Measurements from ENCODE around the gene FERMT2. TPM values are rescaled to one million over a fixed set of nuclear protein-coding genes. Genes with fewer than 3 reads are reported as not detected.

The FERMT2 gene
- total RNA-seq, 4 donors from 2014 or later: 38.6 to 186 (median 62.7) TPM

DNA sequence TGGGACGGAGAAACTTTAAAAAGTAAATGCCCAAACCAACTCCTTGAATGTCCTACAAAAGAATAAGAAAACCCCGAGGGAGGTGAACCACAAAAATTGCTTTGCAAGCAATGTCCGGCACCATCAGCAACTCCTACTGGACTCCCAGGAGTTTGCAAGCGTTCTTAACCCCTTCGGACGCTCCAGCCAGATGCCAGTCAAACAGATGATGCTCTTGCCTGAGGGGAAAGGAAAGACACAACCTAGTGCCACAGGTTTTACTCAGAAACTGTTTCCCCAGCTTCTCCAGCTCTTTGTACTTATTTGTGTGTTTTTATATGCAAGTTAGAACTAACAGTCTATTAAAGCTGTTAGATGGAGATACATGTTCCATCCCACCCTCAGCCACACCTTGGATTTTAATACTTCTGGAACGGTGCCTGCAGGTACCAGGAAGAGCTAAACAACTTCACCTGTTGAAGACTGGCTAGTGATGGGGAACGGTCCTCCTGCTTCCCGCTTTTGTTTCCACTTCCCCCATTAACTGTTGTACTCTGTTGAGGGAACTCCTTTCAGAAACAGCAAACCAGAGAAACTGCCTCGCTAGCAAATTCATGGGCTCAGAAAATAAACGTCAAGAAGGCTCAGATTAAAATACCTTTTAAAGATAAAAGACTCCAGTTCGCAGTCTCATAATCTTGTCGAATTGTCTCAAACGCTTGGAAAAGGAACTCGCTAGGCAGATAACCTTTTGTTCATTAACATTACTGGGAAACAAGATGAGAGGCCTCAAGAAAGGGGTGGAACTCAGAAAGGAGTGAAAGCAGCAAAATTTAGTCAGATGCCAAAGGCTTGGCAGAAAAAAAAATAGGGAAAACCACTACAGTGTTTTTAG lies 1.1 kb upstream of the FERMT2 start:
- 4 to 8% methylated on average over 11 to 15 of the region's 15 CpGs for WGBS, 2 donors (ENCODE audit: low coverage in 1 of 2)
- peaks cover 0 to 31% (median 10%) of the 10 kb centered on the region in 4 donors for H3K4me1 ChIP-seq
- intact Hi-C loops (cut with DNase I; ENCODE audit: low total_unique reads): no loop called here
- H3K4me3 ChIP-seq: peak overlapping the region; percentile 60 to 82 (median 65)
- TF ChIP-seq POLR2A (IDR thresholded peaks at IDR 0.05): no peak
- TF ChIP-seq CTCF (IDR thresholded peaks at IDR 0.05): peak; percentile 19 to 37 (median 28)
- peak; percentile 18 for DNase-seq
- no peaks in the 10 kb centered on the region for H3K9me3 ChIP-seq
- H3K36me3 ChIP-seq: no peaks in the 10 kb centered on the region
- H3K27ac ChIP-seq: peak overlapping the region; percentile 94 to 96 (median 94)
- in situ Hi-C loops (cut with MboI; ENCODE audit: low pct_ligation_motif_present in 1 of 4, low pct_unique_long_range_greater_than_20kb in 1 of 4, low sequenced_read_pairs in 3 of 4): loop anchor here in 1 of 4 donors (10.0 kb wide), 1 partner anchor 127 kb away; no protein-coding TSS in a partner anchor
- H3K27me3 ChIP-seq: peaks cover 51% of the 10 kb centered on the region

- Histone ChIP-seq H3K36me3 (no peaks in the 10 kb centered on the region), H3K27me3 (peaks cover 54% of the 10 kb centered on the region), H3K4me3 (peak overlapping the region; percentile 60 to 96 (median 74)), H3K27ac (peak overlapping the region; percentile 94 to 96 (median 94)), H3K9me3 (no peaks in the 10 kb centered on the region), H3K4me1 (peaks cover 0 to 38% (median 10%) of the 10 kb centered on the region in 4 donors)
- 1% methylated on average over 42 of the region's 56 CpGs; no CpG with 5 or more reads in 1 of the 2 donors for WGBS, 2 donors (ENCODE audit: low coverage in 1 of 2)
- TF ChIP-seq EP300 (IDR thresholded peaks at IDR 0.05; ENCODE audit: low read depth) (no peak), POLR2A (IDR thresholded peaks at IDR 0.05) (no peak), POLR2AphosphoS5 (IDR thresholded peaks at IDR 0.05) (peak; percentile 2 to 71 (median 52))
- in situ Hi-C loops (cut with MboI; ENCODE audit: low pct_ligation_motif_present in 1 of 4, low pct_unique_long_range_greater_than_20kb in 1 of 4, low sequenced_read_pairs in 3 of 4) (loop anchor here in 1 of 4 donors (10.0 kb wide), 1 partner anchor 126 kb away; no protein-coding TSS in a partner anchor), intact Hi-C loops (cut with DNase I; ENCODE audit: low total_unique reads) (no loop called here)
- DNase-seq: peak; percentile 38
Observed at GRCh38 chr14:52950410-52950897, 396 bp downstream of the FERMT2 start.

DNA sequence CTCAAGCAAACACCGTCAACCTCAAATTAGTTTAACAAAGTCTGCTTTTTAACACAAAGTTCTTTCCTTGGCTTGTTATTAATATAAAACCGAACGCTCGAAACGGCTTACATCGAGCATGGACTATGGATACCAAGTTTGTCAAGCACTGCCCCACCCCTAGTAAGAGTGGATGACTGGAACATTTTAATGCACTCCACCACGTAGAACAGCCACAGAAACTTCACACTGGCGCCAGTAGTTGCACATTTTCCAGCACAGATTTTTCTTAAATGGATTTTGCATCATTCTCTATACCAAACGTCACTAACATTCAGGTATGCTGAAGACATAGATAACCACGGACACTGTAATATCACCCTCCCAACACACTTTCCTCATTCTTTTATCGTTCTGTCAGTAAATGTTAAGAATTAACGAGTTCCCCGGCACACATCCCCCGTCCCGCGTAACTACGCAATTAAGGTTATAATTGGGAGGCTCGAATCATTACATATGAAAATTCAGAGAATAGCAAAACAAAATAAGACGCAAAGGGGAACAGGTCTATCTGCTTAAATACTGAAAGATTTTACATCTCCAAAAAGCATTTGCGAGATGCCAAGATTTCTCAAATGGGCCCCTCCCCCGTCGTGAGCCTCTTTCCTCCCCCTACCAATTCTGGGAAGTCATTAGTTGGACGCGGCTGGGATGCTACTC lies 990 bp downstream of the FERMT2 start:
- peak overlapping the region; percentile 94 to 96 (median 94) for H3K27ac ChIP-seq
- 3 to 6% methylated on average over 19 to 24 of the region's 24 CpGs for WGBS, 2 donors (ENCODE audit: low coverage in 1 of 2)
- H3K36me3 ChIP-seq: no peaks in the 10 kb centered on the region
- H3K4me3 ChIP-seq: peak overlapping the region; percentile 60 to 96 (median 74)
- H3K27me3 ChIP-seq: peaks cover 54% of the 10 kb centered on the region
- DNase-seq: no peak
- H3K9me3 ChIP-seq: no peaks in the 10 kb centered on the region
- intact Hi-C loops (cut with DNase I; ENCODE audit: low total_unique reads) (no loop called here), in situ Hi-C loops (cut with MboI; ENCODE audit: low pct_ligation_motif_present in 1 of 4, low pct_unique_long_range_greater_than_20kb in 1 of 4, low sequenced_read_pairs in 3 of 4) (loop anchor here in 1 of 4 donors (10.0 kb wide), 1 partner anchor 125 kb away; no protein-coding TSS in a partner anchor)
- peaks cover 0 to 39% (median 10%) of the 10 kb centered on the region in 4 donors for H3K4me1 ChIP-seq
- peak; percentile 25 to 50 (median 47) for TF ChIP-seq POLR2AphosphoS5 (IDR thresholded peaks at IDR 0.05)
- TF ChIP-seq EP300 (IDR thresholded peaks at IDR 0.05; ENCODE audit: low read depth): no peak
- TF ChIP-seq POLR2A (IDR thresholded peaks at IDR 0.05): peak; percentile 18

- in situ Hi-C loops (cut with MboI; ENCODE audit: low pct_ligation_motif_present in 1 of 4, low pct_unique_long_range_greater_than_20kb in 1 of 4, low sequenced_read_pairs in 3 of 4): no loop called here
- Histone ChIP-seq H3K4me3 (peak overlapping the region; percentile 60 to 96 (median 74)), H3K4me1 (peaks cover 0 to 44% (median 12%) of the 10 kb centered on the region in 4 donors), H3K27ac (peak overlapping the region; percentile 94 to 96 (median 94)), H3K36me3 (no peaks in the 10 kb centered on the region), H3K27me3 (peaks cover 54% of the 10 kb centered on the region), H3K9me3 (no peaks in the 10 kb centered on the region)
- 3 to 7% methylated on average over 2 of the region's 2 CpGs for whole genome bisulfite sequencing, 2 donors (ENCODE audit: low coverage in 1 of 2)
- TF ChIP-seq POLR2AphosphoS5 (IDR thresholded peaks at IDR 0.05) (no peak), CTCF (IDR thresholded peaks at IDR 0.05) (no peak), POLR2A (IDR thresholded peaks at IDR 0.05) (no peak), EP300 (IDR thresholded peaks at IDR 0.05; ENCODE audit: low read depth) (no peak)
- intact Hi-C loops (cut with DNase I; ENCODE audit: low total_unique reads): no loop called here
- no peak for DNase-seq
Observed at GRCh38 chr14:52949249-52949648, 1.6 kb downstream of the FERMT2 start.

Measured in transverse colon (tissue), 4 donors.